ENCODE data around the gene TLR8. TPM values are rescaled to one million over a fixed set of nuclear protein-coding genes. Genes with fewer than 3 reads are reported as not detected.

The TLR8 gene
- total RNA-seq (2014; rRNA removed; shearing (Covaris generic); ENCODE audit: low replicate concordance): not detected in 2 replicates

GRCh38 chrX:12906046-12906761 is at the start of gene TLR8:
Gene TLR8 (plus strand): TSS chrX:12906620. CDS start chrX:12906707, 87 bp downstream.
- H3K36me3 ChIP-seq: no peaks in the 10 kb centered on the region

GRCh38 chrX:12865359-12865758 is 41.1 kb upstream of the TLR8 start:
- DNase-seq: no peak
- no peaks in the 10 kb centered on the region for H3K9me3 ChIP-seq
- H3K36me3 ChIP-seq: no peaks in the 10 kb centered on the region
- H3K4me3 ChIP-seq: no peak overlapping the region
- no peaks in the 10 kb centered on the region for H3K27me3 ChIP-seq

More at GRCh38 chrX:12906046-12906761, at the start of gene TLR8:
- Histone ChIP-seq H3K9me3 (no peaks in the 10 kb centered on the region), H3K4me3 (no peak within 1 kb of the TSS), H3K27me3 (no peaks in the 10 kb centered on the region)
- DNase-seq: no peak

GRCh38 chrX:12866451-12867377 is 39.7 kb upstream of the TLR8 start, which contains the start of gene TLR7:
Gene TLR7 (plus strand): TSS chrX:12867072. CDS start chrX:12867579, 507 bp downstream.
- H3K9me3 ChIP-seq: no peaks in the 10 kb centered on the region
- H3K27me3 ChIP-seq: no peaks in the 10 kb centered on the region
- H3K36me3 ChIP-seq: no peaks in the 10 kb centered on the region
- H3K4me3 ChIP-seq: no peak within 1 kb of the TSS
- no peak for DNase-seq

GRCh38 chrX:12867685-12868084 is 38.7 kb upstream of the TLR8 start:
- Histone ChIP-seq H3K36me3 (no peaks in the 10 kb centered on the region), H3K4me3 (no peak overlapping the region), H3K27me3 (no peaks in the 10 kb centered on the region), H3K9me3 (no peaks in the 10 kb centered on the region)
- no peak for DNase-seq

- Histone ChIP-seq H3K27me3 (no peaks in the 10 kb centered on the region), H3K9me3 (no peaks in the 10 kb centered on the region), H3K4me3 (no peak overlapping the region), H3K36me3 (no peaks in the 10 kb centered on the region)
- no peak for DNase-seq
These were observed 37.7 kb upstream of the TLR8 start for GRCh38 chrX:12868747-12869146.

GRCh38 chrX:12871257-12871656 is 35.2 kb upstream of the TLR8 start:
- no peak for DNase-seq
- H3K4me3 ChIP-seq: no peak overlapping the region
- H3K36me3 ChIP-seq: no peaks in the 10 kb centered on the region

GRCh38 chrX:12872741-12873140 is 33.7 kb upstream of the TLR8 start:
- Histone ChIP-seq H3K4me3 (no peak overlapping the region), H3K36me3 (no peaks in the 10 kb centered on the region), H3K27me3 (no peaks in the 10 kb centered on the region), H3K9me3 (no peaks in the 10 kb centered on the region)
- no peak for DNase-seq

More at GRCh38 chrX:12871257-12871656, 35.2 kb upstream of the TLR8 start:
- no peaks in the 10 kb centered on the region for H3K9me3 ChIP-seq
- no peaks in the 10 kb centered on the region for H3K27me3 ChIP-seq

- no peak overlapping the region for H3K4me3 ChIP-seq
- no peaks in the 10 kb centered on the region for H3K36me3 ChIP-seq
- H3K27me3 ChIP-seq: no peaks in the 10 kb centered on the region
- H3K9me3 ChIP-seq: no peaks in the 10 kb centered on the region
- no peak for DNase-seq
These were observed 31.8 kb upstream of the TLR8 start for GRCh38 chrX:12874581-12874980.

GRCh38 chrX:12877386-12877785 is 29.0 kb upstream of the TLR8 start:
- H3K9me3 ChIP-seq: no peaks in the 10 kb centered on the region
- no peaks in the 10 kb centered on the region for H3K36me3 ChIP-seq
- no peak for DNase-seq
- H3K27me3 ChIP-seq: no peaks in the 10 kb centered on the region
- no peak overlapping the region for H3K4me3 ChIP-seq

- Histone ChIP-seq H3K9me3 (no peaks in the 10 kb centered on the region), H3K36me3 (no peaks in the 10 kb centered on the region), H3K27me3 (no peaks in the 10 kb centered on the region), H3K4me3 (no peak overlapping the region)
- no peak for DNase-seq
These were observed 27.9 kb upstream of the TLR8 start for GRCh38 chrX:12878536-12878935.

GRCh38 chrX:12881914-12882313 is 24.5 kb upstream of the TLR8 start:
- no peaks in the 10 kb centered on the region for H3K9me3 ChIP-seq
- no peaks in the 10 kb centered on the region for H3K36me3 ChIP-seq
- H3K4me3 ChIP-seq: no peak overlapping the region
- DNase-seq: no peak
- no peaks in the 10 kb centered on the region for H3K27me3 ChIP-seq

- Histone ChIP-seq H3K4me3 (no peak overlapping the region), H3K27me3 (no peaks in the 10 kb centered on the region), H3K36me3 (no peaks in the 10 kb centered on the region), H3K9me3 (no peaks in the 10 kb centered on the region)
- DNase-seq: no peak
These were observed 20.9 kb upstream of the TLR8 start for GRCh38 chrX:12885508-12885907.

- no peak for DNase-seq
- H3K36me3 ChIP-seq: no peaks in the 10 kb centered on the region
- no peak overlapping the region for H3K4me3 ChIP-seq
- H3K9me3 ChIP-seq: no peaks in the 10 kb centered on the region
- no peaks in the 10 kb centered on the region for H3K27me3 ChIP-seq
These were observed 19.9 kb upstream of the TLR8 start for GRCh38 chrX:12886545-12886944.

- no peaks in the 10 kb centered on the region for H3K9me3 ChIP-seq
- H3K4me3 ChIP-seq: no peak overlapping the region
- no peak for DNase-seq
- H3K36me3 ChIP-seq: no peaks in the 10 kb centered on the region
- no peaks in the 10 kb centered on the region for H3K27me3 ChIP-seq
These were observed 19.3 kb upstream of the TLR8 start for GRCh38 chrX:12887141-12887540.

GRCh38 chrX:12887767-12888166 is 18.7 kb upstream of the TLR8 start:
- DNase-seq: no peak
- no peaks in the 10 kb centered on the region for H3K36me3 ChIP-seq
- H3K4me3 ChIP-seq: no peak overlapping the region
- no peaks in the 10 kb centered on the region for H3K9me3 ChIP-seq
- no peaks in the 10 kb centered on the region for H3K27me3 ChIP-seq

- H3K27me3 ChIP-seq: no peaks in the 10 kb centered on the region
- no peak overlapping the region for H3K4me3 ChIP-seq
- H3K9me3 ChIP-seq: no peaks in the 10 kb centered on the region
- DNase-seq: no peak
- no peaks in the 10 kb centered on the region for H3K36me3 ChIP-seq
These were observed 16.0 kb upstream of the TLR8 start for GRCh38 chrX:12890467-12890866.

GRCh38 chrX:12891171-12891570 is 15.2 kb upstream of the TLR8 start:
- H3K4me3 ChIP-seq: no peak overlapping the region
- DNase-seq: no peak
- no peaks in the 10 kb centered on the region for H3K9me3 ChIP-seq
- H3K27me3 ChIP-seq: no peaks in the 10 kb centered on the region
- H3K36me3 ChIP-seq: no peaks in the 10 kb centered on the region
